HG03442 (cell line): ENCODE data around the gene LRRC23.
A peak's percentile ranks its signal among the peaks of the same experiment; 100 is the strongest.
"Not testable (repeated sequence)": the region's sequence is repeated elsewhere in the genome, so short reads cannot be mapped to it uniquely, and the experiment has no call there.

ENCODE experiments used
- ATAC-seq: cut with Tn5 transposase; IDR thresholded peaks from one replicate; pipeline ENCODE4 v1.9.1; 2021; ENCODE audit warnings: mild to moderate bottlenecking, moderate library complexity; ENCODE audit not compliant: unreplicated experiment

The LRRC23 gene, protein sequence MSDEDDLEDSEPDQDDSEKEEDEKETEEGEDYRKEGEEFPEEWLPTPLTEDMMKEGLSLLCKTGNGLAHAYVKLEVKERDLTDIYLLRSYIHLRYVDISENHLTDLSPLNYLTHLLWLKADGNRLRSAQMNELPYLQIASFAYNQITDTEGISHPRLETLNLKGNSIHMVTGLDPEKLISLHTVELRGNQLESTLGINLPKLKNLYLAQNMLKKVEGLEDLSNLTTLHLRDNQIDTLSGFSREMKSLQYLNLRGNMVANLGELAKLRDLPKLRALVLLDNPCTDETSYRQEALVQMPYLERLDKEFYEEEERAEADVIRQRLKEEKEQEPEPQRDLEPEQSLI

DNA sequence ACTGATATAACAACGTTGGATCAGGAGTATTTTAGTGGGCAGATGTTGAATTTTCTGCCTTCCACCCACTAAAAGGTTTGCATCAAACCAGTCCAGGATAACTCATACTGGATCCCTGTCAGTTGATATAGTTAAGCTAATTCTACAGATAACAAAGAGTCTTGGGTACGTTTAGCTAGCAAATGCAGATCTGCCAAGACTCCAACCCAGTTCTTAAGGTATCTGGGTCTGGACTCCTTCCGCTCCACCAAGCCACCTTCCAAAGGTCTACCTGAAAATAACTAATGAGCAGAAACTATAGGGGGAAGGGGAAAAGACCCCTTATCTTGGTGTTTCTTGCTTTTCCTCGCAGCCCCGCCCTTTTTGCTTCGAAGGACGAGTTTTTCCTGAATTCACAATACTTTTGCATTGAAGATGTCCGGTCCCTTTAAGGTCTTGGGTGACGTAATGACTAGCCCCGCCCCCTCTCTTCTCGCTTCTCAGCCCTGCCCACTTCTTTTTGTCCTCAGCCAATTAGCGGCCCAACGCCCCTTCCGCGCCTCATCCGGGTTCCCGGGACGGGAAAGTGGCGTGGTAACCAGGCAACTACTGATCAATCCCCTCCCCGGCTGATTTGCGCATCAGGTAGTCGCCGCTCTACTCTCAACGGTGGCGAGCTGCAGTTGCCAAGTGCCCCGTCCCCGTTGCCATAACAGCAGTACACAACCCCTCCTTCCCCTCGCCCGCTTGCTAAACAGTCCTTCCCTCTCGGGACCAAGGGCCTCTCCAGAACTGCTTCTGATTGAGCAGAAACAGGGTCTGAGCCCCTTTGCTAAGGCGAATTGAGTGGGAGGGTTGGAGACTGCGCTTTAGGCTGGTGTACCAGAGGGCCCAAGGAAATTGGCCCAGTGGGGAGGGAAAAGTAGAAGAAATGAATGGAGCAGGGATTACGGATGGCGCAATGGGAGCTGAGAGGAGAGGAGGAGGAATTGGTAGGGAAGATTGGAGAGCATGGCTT, at the start of gene LRRC23:
Gene LRRC23 (plus strand): TSS at position 543 of the 997 bp plus-strand sequence. CDS start 812 bp downstream, outside the sequence.
- peak; percentile 94 for ATAC-seq

DNA sequence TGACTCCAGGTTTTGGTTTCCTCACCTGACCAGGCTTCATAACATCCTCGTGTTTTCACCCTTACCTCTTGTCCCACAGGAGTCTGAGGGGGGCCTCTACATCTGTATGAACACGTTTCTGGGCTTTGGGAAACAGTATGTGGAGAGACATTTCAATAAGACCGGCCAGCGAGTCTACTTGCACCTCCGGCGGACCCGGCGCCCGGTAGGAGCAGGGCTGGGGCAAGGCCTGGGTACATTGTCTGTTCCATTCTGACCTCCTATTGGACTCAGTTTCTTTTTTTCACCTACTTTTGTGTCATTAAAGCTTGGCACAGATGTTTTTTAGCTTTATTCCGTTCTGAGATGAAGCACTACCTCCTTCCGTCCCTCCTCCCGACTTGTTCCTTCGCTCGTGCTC, 49.3 kb upstream of the LRRC23 start:
- no peak for ATAC-seq

DNA sequence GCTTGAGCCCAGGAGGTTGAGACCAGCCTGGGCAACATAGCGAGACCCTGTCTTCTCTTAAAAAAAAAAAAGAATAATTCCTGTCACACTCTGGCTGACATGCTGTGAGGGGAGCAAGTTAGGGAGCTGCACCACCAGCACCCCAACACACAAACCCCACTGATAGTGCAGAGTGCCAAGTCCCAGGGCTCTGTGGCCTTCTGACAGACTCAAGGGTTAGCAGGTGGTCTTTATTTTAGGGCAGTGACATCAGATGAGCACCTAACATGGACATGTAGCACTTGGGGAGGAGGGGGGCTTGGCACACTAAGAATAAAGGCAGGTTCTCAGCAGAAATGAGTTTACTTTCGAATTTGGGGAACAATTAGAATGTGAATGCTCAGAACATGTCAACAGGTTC, 45.8 kb upstream of the LRRC23 start:
- no peak for ATAC-seq

DNA sequence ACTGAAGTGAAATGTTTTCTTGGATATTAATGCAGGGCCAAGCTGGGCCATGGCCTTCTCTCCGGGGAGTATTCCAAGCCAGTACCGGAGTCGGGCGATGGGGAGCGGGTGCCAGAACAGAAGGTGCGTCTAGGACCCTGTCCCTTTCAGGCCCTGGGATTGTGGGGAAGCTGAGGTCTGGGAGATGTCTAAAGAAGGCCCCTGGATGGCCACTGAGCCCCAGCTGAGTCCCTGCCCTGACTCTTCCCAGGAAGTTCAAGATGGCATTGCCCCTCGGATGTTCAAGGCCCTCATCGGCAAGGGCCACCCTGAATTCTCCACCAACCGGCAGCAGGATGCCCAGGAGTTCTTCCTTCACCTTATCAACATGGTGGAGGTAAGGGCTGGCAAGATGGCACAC, 44.5 kb upstream of the LRRC23 start:
- ATAC-seq = no peak

DNA sequence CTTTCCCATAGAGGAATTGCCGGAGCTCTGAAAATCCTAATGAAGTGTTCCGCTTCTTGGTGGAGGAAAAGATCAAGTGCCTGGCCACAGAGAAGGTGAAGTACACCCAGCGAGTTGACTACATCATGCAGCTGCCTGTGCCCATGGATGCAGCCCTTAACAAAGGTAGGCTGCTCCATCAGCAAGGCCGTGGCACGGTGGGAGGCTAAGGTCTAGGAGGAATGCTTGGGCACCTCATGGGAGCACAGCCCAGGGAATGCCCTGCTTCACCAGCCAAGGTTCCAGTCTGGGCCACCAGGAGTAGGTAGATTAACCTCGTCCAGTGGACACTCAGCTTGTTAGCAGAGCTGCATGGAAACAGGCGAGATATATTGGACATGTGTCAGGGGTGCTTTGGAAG, 43.7 kb upstream of the LRRC23 start:
- ATAC-seq = no peak

DNA sequence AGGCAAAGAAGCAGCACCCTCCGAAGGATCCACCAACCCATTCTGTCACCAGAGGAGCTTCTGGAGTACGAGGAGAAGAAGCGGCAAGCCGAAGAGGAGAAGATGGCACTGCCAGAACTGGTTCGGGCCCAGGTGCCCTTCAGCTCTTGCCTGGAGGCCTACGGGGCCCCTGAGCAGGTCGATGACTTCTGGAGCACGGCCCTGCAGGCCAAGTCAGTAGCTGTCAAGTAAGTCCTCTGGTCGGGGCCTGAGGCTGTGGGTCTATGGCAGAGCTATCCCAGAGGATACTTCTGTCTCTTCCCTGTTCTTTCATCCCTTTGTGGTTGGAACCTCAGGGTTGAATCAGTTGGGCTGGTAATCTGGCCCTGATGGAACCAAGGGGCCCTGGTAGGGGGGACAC, 43.2 kb upstream of the LRRC23 start:
- ATAC-seq = no peak

DNA sequence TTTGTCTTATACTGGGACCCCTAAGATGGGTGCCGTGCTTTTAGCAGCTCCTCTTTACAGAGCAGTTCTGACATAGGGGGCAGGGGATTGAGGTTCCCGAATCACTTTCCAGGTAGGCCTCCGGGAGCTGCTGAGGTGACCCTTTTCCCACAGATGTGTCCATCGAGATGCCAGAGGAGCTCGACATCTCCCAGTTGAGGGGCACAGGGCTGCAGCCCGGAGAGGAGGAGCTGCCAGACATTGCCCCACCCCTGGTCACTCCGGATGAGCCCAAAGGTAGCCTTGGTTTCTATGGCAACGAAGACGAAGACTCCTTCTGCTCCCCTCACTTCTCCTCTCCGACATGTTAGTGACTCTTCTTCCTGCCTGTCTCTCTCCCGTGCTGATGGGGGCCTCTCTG, 41.6 kb upstream of the LRRC23 start:
- ATAC-seq = no peak

DNA sequence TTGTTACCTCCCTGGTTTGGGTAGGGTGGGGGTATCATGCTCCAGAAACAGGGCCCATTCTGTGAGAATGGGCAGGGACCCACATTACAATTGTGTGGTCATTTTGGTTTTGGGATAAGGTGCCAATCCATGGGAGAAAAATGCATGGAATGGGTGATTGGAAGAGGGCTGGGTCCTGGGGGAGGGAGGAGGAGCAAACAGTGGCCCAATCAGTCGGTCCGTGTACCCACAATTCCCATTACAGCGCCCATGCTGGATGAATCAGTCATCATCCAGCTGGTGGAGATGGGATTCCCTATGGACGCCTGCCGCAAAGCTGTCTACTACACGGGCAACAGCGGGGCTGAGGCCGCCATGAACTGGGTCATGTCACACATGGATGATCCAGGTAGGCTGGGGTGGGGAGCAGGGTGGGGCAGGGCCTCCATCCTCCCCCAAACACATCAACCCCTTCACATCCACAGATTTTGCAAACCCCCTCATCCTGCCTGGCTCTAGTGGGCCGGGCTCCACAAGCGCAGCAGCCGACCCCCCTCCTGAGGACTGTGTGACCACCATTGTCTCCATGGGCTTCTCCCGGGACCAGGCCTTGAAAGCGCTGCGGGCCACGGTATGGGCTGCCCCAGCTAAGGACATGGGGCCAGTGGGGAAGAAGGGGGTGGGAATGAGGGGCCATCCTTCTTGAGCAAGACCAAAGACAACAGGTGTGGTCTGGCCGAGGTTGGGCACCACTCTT, 40.9 kb upstream of the LRRC23 start:
- ATAC-seq = no peak

DNA sequence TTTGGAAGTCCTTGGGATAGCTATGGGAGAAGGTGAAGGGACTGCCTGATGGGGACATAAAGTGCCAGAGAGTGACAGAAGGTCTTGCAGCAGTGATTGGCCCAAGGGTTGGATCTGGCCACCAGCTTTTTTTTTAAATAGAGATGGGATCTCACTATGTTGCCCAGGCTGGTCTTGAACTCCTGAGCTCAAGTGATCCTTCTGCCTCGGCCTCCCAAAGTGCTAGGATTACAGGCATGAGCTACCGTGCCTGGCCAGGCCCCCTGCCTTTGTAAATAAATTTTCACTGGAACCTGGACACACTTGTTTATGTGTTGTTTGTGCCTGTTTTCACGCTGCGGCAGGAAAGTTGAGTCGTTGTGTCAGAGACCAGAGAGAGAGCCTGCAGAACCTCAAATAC, 39.3 kb upstream of the LRRC23 start:
- not testable (repeated sequence) for ATAC-seq

DNA sequence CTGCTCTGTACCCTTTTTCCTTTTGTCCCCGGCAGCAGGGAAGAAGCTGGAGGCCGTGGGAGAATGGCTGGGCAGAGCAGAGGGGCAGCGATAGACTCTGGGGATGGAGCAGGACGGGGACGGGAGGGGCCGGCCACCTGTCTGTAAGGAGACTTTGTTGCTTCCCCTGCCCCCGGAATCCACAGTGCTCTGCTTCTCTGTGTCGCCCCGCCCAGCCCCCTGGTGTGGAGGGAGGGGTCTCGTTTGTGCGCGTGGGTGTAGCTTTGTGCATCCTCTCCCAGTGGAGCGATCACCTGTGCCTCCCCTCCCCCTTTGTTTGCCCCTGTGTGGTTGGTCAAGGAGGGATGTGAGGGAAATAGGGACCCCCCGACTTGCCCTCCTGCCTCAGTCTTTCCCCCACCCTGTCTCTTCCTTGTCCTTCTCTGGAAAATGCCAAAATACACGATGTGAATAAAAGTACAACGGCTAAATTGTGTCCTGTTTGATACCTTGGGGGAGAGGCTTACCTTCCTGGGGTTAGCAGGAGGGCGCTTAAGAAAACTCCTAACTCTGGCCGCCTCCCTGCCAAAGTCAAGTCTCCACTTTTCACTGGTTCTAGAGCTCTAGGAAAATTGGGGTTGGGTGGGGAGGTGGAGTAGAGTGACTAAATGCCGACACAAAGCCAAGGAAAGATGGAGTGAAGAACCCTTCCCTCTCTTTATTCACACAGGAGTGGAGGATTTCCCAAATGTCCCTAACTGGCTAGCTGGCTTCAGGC, 38.3 kb upstream of the LRRC23 start:
- no peak for ATAC-seq

DNA sequence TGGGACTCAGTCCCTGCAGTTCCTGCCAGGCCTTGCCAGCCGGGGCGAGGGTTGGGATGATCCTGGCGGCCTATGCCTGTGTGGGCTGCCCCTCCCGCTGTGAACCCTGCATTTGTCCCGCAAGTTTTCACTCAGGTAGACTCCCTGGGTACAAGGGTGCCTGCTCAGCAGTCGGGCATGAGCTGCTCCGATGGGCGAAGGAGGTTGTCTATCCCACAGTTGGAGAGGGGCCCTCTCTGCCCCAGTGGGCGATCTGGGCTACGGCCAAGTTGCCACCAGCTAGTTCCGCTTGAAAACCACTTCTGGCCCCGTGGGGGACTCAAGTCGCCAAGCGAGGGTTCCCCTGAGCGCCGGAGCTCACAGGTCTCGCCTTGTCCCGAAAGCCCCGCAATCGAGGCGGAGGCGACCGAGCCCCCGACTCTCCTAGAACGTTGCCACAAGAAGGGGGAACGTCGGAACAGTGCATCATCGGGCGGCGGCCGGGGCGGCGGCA, 37.7 kb upstream of the LRRC23 start:
- peak; percentile 7 for ATAC-seq

DNA sequence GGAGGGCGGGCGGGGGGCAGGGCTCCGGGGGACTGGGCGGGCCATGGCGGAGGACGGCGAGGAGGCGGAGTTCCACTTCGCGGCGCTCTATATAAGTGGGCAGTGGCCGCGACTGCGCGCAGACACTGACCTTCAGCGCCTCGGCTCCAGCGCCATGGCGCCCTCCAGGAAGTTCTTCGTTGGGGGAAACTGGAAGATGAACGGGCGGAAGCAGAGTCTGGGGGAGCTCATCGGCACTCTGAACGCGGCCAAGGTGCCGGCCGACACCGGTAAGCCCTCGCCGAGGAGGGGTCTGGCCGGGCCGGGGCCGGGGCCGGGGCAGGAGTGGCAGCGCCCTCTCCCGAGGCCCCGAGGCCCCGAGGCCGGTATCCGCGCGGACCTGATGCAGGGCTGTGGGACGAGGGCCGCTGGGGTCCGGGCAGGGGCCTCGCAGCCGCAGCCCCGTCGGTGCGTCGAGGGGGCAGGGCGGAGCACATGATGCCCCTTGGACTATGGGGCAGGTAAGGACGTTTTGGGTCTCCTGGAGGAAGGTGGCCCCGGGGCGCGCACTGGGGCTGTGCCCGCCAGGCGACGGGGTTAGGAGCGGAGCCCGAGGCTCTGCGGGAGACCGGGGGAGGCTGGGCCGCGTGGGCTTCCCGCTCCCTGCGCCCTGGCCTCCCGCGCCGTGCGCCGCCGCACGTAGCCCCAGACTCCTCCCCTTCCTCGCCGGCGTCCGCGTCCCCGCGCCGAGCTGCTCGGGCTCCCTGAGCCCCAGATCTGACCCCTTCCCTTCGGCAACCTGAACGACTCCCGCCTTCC, 37.0 kb upstream of the LRRC23 start, which contains the start of gene TPI1:
Gene TPI1 (plus strand): TSS at position 119 of the 798 bp plus-strand sequence. CDS start 36 bp downstream, at position 155.
- peak; percentile 61 for ATAC-seq

DNA sequence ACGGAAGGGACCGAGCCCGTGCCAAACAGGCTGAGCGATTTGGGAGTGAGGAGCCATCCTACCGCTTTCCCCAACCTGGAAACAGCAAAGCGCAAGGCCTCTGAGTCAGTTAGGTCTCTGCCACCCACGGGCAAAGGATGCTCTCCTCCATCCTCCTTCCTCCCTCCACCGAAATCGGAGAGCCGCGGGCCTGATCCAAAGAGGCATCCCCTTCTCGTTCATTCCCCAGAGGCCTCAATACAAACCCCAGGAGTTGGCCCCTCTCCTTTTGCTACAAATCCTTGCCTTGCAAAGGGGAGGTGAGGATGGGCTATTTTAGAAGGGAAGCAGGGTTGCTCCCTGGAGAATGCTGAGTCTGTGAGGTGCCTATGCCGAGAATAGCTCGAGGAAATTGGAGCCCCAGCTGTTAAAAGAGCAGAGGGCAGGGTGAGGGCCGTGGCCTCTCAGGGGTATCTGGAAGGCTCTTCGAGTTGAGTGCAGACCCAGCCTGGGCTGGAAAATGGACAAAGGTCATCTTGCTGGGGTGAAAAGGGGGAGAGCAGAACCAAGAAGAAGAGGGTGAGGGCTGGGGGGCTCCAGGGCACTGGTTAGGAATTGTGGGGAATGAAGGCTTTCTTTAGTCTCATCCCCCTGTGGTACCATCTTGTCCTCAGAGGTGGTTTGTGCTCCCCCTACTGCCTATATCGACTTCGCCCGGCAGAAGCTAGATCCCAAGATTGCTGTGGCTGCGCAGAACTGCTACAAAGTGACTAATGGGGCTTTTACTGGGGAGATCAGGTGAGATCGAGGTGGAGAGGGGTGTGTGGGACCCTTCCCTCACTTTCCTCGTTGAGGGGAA, 36.2 kb upstream of the LRRC23 start:
- no peak for ATAC-seq

DNA sequence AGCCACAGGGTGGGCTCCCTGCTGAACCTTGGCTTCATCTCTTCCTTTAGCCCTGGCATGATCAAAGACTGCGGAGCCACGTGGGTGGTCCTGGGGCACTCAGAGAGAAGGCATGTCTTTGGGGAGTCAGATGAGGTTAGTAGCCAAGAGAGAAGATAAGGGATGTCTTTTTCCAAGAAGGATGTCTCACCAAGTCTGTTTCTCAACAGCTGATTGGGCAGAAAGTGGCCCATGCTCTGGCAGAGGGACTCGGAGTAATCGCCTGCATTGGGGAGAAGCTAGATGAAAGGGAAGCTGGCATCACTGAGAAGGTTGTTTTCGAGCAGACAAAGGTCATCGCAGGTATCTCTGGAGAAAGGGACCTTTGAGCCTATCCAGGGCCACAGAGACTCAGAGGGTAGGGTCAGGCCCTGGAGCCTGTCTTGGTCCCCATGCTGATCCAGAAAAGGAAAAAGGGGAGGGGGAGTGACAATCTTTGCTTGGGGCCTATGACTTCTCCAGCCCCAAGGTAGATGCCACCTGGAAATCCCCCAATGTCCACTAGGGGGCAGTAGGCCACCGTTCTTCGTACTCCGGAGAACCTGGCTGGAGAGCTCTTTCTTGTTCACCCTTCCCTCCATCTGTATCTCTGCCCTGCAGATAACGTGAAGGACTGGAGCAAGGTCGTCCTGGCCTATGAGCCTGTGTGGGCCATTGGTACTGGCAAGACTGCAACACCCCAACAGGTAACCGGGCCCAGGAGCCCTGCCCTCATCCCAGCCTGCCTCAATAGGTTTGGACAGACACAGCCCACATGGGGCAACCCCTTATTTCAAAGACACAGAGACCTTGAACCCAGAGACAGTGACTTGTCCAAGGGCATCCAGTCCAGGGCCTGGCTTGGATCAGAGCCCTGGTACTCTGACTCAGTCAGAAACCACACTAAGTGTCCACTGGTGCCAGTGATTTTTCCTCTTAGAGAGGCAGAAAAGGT, 35.3 kb upstream of the LRRC23 start:
- ATAC-seq = no peak

DNA sequence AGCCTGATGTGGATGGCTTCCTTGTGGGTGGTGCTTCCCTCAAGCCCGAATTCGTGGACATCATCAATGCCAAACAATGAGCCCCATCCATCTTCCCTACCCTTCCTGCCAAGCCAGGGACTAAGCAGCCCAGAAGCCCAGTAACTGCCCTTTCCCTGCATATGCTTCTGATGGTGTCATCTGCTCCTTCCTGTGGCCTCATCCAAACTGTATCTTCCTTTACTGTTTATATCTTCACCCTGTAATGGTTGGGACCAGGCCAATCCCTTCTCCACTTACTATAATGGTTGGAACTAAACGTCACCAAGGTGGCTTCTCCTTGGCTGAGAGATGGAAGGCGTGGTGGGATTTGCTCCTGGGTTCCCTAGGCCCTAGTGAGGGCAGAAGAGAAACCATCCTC, 34.3 kb upstream of the LRRC23 start:
- not testable (repeated sequence) for ATAC-seq

DNA sequence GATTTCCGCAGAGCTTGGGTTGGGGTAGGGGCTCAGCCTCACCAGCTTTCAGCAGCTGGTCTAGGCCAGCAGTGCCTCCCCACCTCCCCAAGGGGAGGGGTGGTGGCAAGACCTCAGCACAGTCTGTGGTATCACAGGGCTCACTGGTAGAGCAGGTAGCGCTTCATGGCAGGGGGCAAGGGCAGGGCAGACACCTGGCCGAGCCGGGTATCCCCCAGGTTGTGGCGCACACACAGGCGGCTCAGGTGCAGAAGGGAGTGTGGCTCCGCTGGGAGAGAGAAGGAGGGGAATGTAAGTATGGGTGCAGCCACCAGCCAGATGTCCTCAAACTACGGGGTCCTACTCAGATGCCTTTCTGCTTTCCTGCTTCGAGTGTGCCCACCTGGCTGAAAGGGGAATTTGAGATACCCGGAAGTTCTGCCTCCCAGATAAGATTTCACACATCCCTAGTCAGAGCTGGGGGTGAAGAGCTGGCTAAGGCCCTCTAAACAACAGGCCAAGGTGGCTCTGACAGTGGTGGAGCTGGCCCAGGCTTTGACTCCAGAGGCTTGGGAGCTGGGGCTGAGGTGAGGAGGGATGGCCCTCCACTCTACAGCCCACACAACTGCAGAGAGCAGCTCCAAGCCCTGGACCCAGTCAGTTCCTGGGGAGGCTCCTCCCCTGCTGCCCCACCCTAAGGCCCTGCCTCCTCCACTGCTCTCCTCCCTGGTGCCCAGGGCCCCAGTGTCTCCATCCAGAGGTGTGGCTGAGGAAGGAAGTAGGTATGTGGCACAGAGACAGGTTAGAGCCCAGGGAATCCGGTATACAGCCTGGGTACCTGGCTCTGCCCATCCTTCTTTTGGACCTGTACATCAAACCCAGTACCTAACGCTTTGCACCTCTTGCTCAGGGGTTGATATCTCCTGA, 33.3 kb upstream of the LRRC23 start:
- ATAC-seq = no peak
